Testis (tissue), 3 donors: ENCODE results near the gene CYB5B. TPM values are rescaled to one million over a fixed set of nuclear protein-coding genes. Genes with fewer than 3 reads are reported as not detected.
"Not testable (repeated sequence)": the region's sequence is repeated elsewhere in the genome, so short reads cannot be mapped to it uniquely, and the experiment has no call there.

Source experiments
- DNase-seq: peaks from one replicate; pipeline ENCODE4 v3.0.0-alpha.2; 2019
- H3K27ac ChIP-seq, 2 donors: fragments of 200-600 bp; sonication (generic); one replicate each; pipeline ENCODE4 v1.5.1; 2019
- H3K27me3 ChIP-seq: fragments of 200-600 bp; sonication (generic); one replicate; pipeline ENCODE4 v1.5.1; 2019
- H3K36me3 ChIP-seq: fragments of 200-600 bp; sonication (generic); one replicate; pipeline ENCODE4 v1.5.1; 2017; ENCODE audit warnings: low read depth; ENCODE audit errors: missing control alignments
- H3K4me1 ChIP-seq: fragments of 200-600 bp; sonication (generic); one replicate; pipeline ENCODE4 v1.5.1; 2019
- H3K4me3 ChIP-seq, 2 donors: fragments of 200-600 bp; sonication (generic); one replicate each; pipeline ENCODE4 v1.5.1; 2017 to 2019
- H3K9me3 ChIP-seq: fragments of 200-600 bp; sonication (generic); one replicate; pipeline ENCODE4 v1.5.1; 2017
- POLR2A ChIP-seq: fragments of 450-650 bp; IDR thresholded peaks from one replicate; pipeline ENCODE4 v1.6.1; 2017; ENCODE audit warnings: antibody characterized with exemption, mild to moderate bottlenecking, moderate library complexity
- WGBS, 2 donors: methylation state at CpG; one replicate each; pipeline ENCODE4 v1.1.5; 2018; 5-methylcytosine and 5-hydroxymethylcytosine counted together
- intact Hi-C: fragments of 100-400 bp; cut with DNase I; formaldehyde crosslinking; loops from one replicate; pipeline ENCODE4 v1.15.1; 2023; ENCODE audit warnings: low total_unique reads
- polyA plus RNA-seq: library from polyadenylated mRNA; stranded (reverse); fragments of 350-450 nt; fragmentation: Illumina TruSeq; extraction: RNeasy Lipid Tissue Mini Kit (QIAGEN cat#74804); gene quantifications from one replicate; pipeline ENCODE4 v1.2.3, GENCODE V29; 2014; ENCODE audit warnings: low read depth, low replicate concordance; ENCODE audit not compliant: insufficient read depth
- total RNA-seq, 2 donors: library from RNA; depleted of rRNA; stranded (reverse); fragments of >200 nt; gene quantifications; one replicate each; pipeline ENCODE4 v1.2.3, GENCODE V29; 2016
- TF ChIP-seq, protein P1 (sequence below), 3 experiments: fragments of 450-650 bp in 2 of 3; fragments of 200-600 bp in 1 of 3; sonication (generic) in 1 of 3; IDR thresholded peaks; one replicate each; pipeline ENCODE4 v1.5.1; 2016 to 2019; ENCODE audit warnings: antibody characterized with exemption in 3 of 3, mild to moderate bottlenecking in 2 of 3, moderate library complexity in 1 of 3

CYB5B gene
- total and polyA plus RNA-seq, 3 donors from 2014 or later: 65.8 to 91.9 (median 85.0) TPM

DNA sequence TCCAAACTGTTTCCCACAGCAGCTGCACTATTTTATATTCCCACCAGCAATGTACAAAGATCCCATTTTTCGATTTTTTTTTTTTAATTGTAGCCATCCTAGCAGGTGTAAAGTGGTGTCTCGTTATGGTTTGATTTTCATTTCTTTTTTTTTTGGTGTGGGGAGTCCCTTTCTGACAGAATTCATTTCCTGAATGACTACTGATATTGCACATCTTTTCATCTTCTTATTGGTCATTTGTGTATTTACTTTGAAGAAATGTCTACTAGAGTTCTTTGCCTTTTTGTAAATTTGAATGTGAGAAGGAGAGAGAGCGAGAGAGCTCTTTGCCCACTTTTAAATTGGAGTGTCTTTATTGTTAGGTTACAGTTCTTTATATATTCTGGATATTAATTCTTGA lies 14.0 kb downstream of the CYB5B start:
- intact Hi-C loops: no loop called here

DNA sequence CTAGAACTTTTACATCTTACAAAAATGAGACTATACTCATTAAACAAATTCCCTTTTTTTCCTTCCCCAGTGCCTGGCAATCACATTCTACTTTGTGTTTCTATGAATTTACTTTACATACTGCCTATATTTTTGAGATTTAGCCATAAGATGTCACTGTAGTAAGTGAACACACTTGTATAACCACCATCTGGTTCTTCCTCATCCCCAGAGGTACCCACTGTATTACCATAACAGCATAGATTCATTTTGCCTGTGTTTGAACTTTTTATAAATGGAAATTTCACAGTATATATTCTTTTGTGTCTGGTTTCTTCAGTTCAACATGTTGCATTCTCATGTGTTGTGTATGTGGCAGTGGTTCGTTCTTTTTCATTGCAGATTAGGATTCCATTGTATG lies 15.8 kb downstream of the CYB5B start:
- H3K9me3 ChIP-seq: no peaks in the 10 kb centered on the region
- WGBS, 2 donors: 40 to 50% methylated on average over 1 of the region's 1 CpG
- H3K4me3 ChIP-seq: no peak overlapping the region
- intact Hi-C loops: no loop called here
- DNase-seq: no peak
- H3K27me3 ChIP-seq: no peaks in the 10 kb centered on the region
- TF ChIP-seq, protein P1, sequence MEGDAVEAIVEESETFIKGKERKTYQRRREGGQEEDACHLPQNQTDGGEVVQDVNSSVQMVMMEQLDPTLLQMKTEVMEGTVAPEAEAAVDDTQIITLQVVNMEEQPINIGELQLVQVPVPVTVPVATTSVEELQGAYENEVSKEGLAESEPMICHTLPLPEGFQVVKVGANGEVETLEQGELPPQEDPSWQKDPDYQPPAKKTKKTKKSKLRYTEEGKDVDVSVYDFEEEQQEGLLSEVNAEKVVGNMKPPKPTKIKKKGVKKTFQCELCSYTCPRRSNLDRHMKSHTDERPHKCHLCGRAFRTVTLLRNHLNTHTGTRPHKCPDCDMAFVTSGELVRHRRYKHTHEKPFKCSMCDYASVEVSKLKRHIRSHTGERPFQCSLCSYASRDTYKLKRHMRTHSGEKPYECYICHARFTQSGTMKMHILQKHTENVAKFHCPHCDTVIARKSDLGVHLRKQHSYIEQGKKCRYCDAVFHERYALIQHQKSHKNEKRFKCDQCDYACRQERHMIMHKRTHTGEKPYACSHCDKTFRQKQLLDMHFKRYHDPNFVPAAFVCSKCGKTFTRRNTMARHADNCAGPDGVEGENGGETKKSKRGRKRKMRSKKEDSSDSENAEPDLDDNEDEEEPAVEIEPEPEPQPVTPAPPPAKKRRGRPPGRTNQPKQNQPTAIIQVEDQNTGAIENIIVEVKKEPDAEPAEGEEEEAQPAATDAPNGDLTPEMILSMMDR (IDR thresholded peaks at IDR 0.05): no peak
- TF ChIP-seq POLR2A: no peak
- H3K36me3 ChIP-seq: no peaks in the 10 kb centered on the region
- H3K4me1 ChIP-seq: peaks cover 12% of the 10 kb centered on the region
- H3K27ac ChIP-seq: no peak overlapping the region

More for the DNA sequence above, 14.0 kb downstream of the CYB5B start:
- Histone ChIP-seq H3K9me3 (no peaks in the 10 kb centered on the region), H3K4me1 (no peaks in the 10 kb centered on the region), H3K36me3 (no peaks in the 10 kb centered on the region), H3K4me3 (no peak overlapping the region), H3K27me3 (no peaks in the 10 kb centered on the region), H3K27ac (no peak overlapping the region)
- no peak for DNase-seq
- WGBS, 2 donors: 91 to 94% methylated on average over 3 of the region's 3 CpGs
- TF ChIP-seq POLR2A: no peak

DNA sequence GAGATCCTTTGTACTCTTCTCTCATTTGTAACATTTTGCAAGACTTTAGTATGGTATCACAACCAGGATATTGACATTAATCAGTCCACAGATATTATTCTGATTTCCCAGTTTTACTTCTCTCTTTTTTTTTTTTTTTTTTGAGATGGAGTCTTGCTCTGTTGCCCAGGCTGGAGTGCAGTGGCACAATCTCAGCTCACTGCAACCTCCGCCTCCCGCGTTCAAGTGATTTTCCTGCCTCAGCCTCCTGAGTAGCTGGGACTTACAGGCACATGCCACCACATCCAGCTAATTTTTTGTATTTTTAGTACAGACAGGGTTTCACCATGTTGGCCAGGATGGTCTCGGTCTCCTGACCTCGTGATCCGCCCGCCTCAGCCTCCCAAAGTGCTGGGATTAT lies 16.6 kb downstream of the CYB5B start:
- H3K9me3 ChIP-seq, H3K36me3 ChIP-seq, H3K4me3 ChIP-seq, H3K27me3 ChIP-seq, DNase-seq, H3K27ac ChIP-seq, intact Hi-C loops: not testable (repeated sequence)
- WGBS, 2 donors: 98 to 99% methylated on average over 7 of the region's 7 CpGs
- peaks cover 16% of the 10 kb centered on the region for H3K4me1 ChIP-seq

DNA sequence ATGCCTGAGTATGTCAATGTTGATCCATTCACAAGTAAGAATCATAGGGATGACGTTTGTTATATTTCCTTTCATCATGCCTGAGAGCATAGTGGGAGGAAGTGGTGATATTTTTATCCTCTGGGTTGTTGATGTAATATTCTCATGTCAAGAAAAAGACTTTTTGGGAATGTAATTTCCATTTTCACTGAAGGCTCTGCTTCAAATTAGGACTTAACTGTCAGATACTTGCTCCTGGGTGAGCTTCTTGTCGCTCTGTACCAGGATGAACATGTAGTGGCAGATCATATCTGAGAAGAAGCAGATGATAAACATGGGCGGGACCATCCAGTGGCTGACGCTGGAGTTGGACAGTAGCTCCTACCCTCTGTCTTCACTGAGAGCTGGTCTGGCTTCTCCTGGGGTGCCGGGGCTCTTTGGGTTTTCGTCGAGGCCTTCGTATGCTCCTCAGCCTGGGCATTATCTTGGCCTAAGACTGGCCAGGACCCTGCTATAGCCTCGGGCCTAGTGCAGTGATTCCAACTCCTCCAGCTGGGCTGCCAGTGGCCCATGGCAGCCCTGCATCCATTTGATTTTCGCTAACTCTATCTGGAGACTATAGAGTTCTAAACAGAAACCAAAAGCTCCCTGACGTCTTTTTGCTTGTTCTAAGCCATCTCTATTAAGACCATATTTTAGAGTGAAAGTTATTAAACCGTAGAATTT lies 19.7 kb downstream of the CYB5B start:
- Histone ChIP-seq H3K9me3 (no peaks in the 10 kb centered on the region), H3K27me3 (no peaks in the 10 kb centered on the region), H3K4me1 (peaks cover 23% of the 10 kb centered on the region), H3K4me3 (no peak overlapping the region), H3K27ac (peak overlapping the region; percentile 81 to 90), H3K36me3 (no peaks in the 10 kb centered on the region)
- DNase-seq: peak; percentile 22
- 40 to 49% methylated on average over 10 to 12 of the region's 12 CpGs for WGBS, 2 donors
- TF ChIP-seq, protein P1 (IDR thresholded peaks at IDR 0.05): no peak
- no peak for TF ChIP-seq POLR2A
- intact Hi-C loops: no loop called here

DNA sequence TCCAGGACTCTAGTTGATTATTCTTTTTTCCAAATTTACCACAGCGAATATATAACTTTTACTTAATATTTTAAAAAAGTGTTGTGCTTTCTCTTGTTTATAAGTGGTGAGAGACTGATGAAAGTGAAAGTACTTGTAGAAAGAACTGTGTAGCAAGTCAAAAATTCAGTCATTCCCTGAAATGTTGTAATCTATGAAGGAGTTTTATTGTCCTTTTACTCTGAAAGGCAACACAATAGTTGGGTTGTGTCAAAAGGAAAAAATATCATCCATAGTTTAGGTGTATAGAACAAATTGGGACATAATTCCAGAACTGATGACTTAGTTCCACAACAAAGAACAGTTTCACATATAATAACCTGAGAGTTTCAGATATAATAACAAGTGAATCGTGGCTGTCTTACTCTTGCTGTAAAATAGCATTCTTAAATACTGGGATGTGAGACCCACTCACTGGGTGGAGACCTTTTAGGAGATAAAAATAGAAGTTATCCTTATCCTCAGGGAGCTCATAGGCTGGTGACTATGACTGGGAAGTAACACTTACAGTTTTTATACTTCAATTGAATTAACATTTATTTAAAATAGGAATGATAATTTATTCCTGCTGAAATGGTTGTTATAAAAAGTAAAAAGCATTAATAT lies 20.6 kb downstream of the CYB5B start:
- no peak for DNase-seq
- intact Hi-C loops: no loop called here
- H3K4me1 ChIP-seq: peaks cover 23% of the 10 kb centered on the region
- H3K36me3 ChIP-seq: no peaks in the 10 kb centered on the region
- no peak overlapping the region for H3K4me3 ChIP-seq
- H3K27me3 ChIP-seq: no peaks in the 10 kb centered on the region
- no peak for TF ChIP-seq POLR2A
- TF ChIP-seq, protein P1 (IDR thresholded peaks at IDR 0.05): no peak
- peak overlapping the region; percentile 81 to 90 for H3K27ac ChIP-seq
- WGBS, 2 donors: 39 to 42% methylated on average over 2 of the region's 2 CpGs
- no peaks in the 10 kb centered on the region for H3K9me3 ChIP-seq
